Ammon's horn (tissue), 1 donor: ENCODE results near the gene NPM3.
A peak's percentile ranks its signal among the peaks of the same experiment; 100 is the strongest.

Source experiments
- DNase-seq: peaks from one replicate; pipeline ENCODE4 v3.0.0-alpha.2; 2016; ENCODE audit warnings: low spot score

NPM3 gene

GRCh38 chr10:101782811-101783735 is at the start of gene NPM3:
TSS of gene NPM3 (minus strand) at chr10:101783446. CDS start at chr10:101783390, 56 bp downstream.
- peak; percentile 85 for DNase-seq

- DNase-seq: no peak
These were observed 49.1 kb upstream of the NPM3 start for GRCh38 chr10:101832325-101832771.

- DNase-seq: no peak
These were observed 48.0 kb upstream of the NPM3 start for GRCh38 chr10:101831169-101831811.

- peak; percentile 81 for DNase-seq
These were observed 47.3 kb upstream of the NPM3 start for GRCh38 chr10:101830322-101831168.

GRCh38 chr10:101829561-101830315 is 46.5 kb upstream of the NPM3 start:
- no peak for DNase-seq

GRCh38 chr10:101828766-101829551 is 45.7 kb upstream of the NPM3 start:
- no peak for DNase-seq

- no peak for DNase-seq
These were observed 44.8 kb upstream of the NPM3 start for GRCh38 chr10:101827919-101828600.

GRCh38 chr10:101826852-101827434 is 43.7 kb upstream of the NPM3 start:
- no peak for DNase-seq

GRCh38 chr10:101824736-101825135 is 41.5 kb upstream of the NPM3 start:
- no peak for DNase-seq

GRCh38 chr10:101818872-101819633 is 35.8 kb upstream of the NPM3 start:
- DNase-seq: peak; percentile 42

GRCh38 chr10:101818119-101818871 is 35.0 kb upstream of the NPM3 start, which contains the start of gene OGA:
TSS of gene OGA (minus strand) at chr10:101818444. CDS start at chr10:101818022, 422 bp downstream.
- peak; percentile 99 for DNase-seq

GRCh38 chr10:101817337-101818118 is 34.3 kb upstream of the NPM3 start:
- peak; percentile 77 for DNase-seq

GRCh38 chr10:101816913-101817336 is 33.7 kb upstream of the NPM3 start:
- DNase-seq: no peak

- DNase-seq: no peak
These were observed 33.1 kb upstream of the NPM3 start for GRCh38 chr10:101816376-101816775.

- DNase-seq: no peak
These were observed 31.3 kb upstream of the NPM3 start for GRCh38 chr10:101814466-101815071.

- DNase-seq: no peak
These were observed 29.4 kb upstream of the NPM3 start for GRCh38 chr10:101812606-101813005.

- peak; percentile 35 for DNase-seq
These were observed 23.9 kb upstream of the NPM3 start for GRCh38 chr10:101807158-101807557.
